HUES48 (cell line): Measurements from ENCODE around the gene GLI2.

ENCODE experiments used
- H3K27ac ChIP-seq: one replicate; pipeline ENCODE4 v1.7.0; 2013; ENCODE audit warnings: low read depth, low read length, inconsistent platforms
- H3K27me3 ChIP-seq: 2 replicates; pipeline ENCODE4 v1.6.1; 2013; ENCODE audit warnings: mild to moderate bottlenecking, low read length; ENCODE audit not compliant: control insufficient read depth, insufficient read depth
- H3K36me3 ChIP-seq: 2 replicates; pipeline ENCODE4 v1.6.1; 2013; ENCODE audit warnings: low read length; ENCODE audit not compliant: control insufficient read depth, insufficient read depth
- H3K4me1 ChIP-seq: 2 replicates; pipeline ENCODE4 v1.6.1; 2013; ENCODE audit warnings: mild to moderate bottlenecking, low read length; ENCODE audit not compliant: control insufficient read depth, insufficient read depth
- H3K4me3 ChIP-seq: 2 replicates; pipeline ENCODE4 v1.5.1; 2013; ENCODE audit warnings: mild to moderate bottlenecking, low read depth, low read length
- H3K9ac ChIP-seq: 2 replicates; pipeline ENCODE4 v1.6.1; 2013; ENCODE audit warnings: mild to moderate bottlenecking, low read depth, low read length, moderate library complexity
- H3K9me3 ChIP-seq: 2 replicates; pipeline ENCODE4 v1.6.1; 2013; ENCODE audit warnings: low read length; ENCODE audit not compliant: control insufficient read depth, insufficient read depth

The GLI2 gene

GRCh38 chr2:120711694-120712093 is 24.0 kb upstream of the GLI2 start:
- no peaks in the 10 kb centered on the region for H3K36me3 ChIP-seq
- peaks cover 34% of the 10 kb centered on the region for H3K4me1 ChIP-seq
- no peak overlapping the region for H3K27ac ChIP-seq
- no peak overlapping the region for H3K4me3 ChIP-seq
- H3K27me3 ChIP-seq: peaks cover 50% of the 10 kb centered on the region
- H3K9me3 ChIP-seq: no peaks in the 10 kb centered on the region
- no peak overlapping the region for H3K9ac ChIP-seq

DNA sequence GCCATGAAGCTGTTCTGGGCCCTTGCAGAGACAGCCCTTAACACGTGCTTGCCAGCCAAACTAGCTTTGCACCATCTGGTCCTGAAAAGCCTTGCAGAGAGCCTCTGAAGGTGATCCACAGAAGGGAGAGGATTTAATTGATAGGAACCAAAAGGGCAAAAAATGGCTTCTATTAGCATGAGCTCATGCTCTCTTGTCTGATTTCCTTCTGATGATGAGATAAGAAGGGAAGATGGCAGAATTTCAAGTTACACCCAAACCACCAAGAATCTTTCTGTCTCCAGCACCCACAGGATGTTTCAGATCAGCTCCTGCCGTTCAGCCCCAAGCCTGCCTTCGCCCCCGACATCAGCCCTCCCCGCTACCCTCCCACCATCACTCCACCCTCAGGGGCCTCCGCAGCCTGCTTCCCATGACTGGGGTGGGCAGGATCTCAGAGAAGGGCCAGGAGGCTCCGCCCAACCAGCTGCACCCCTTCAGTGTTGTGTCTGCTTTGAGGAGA is 23.4 kb upstream of the GLI2 start:
- H3K36me3 ChIP-seq: no peaks in the 10 kb centered on the region
- H3K9me3 ChIP-seq: no peaks in the 10 kb centered on the region
- peaks cover 32% of the 10 kb centered on the region for H3K4me1 ChIP-seq
- no peak overlapping the region for H3K27ac ChIP-seq
- H3K4me3 ChIP-seq: no peak overlapping the region
- H3K27me3 ChIP-seq: peaks cover 49% of the 10 kb centered on the region
- no peak overlapping the region for H3K9ac ChIP-seq

- Histone ChIP-seq H3K9ac (no peak overlapping the region), H3K4me1 (peaks cover 11% of the 10 kb centered on the region), H3K9me3 (no peaks in the 10 kb centered on the region), H3K36me3 (no peaks in the 10 kb centered on the region), H3K4me3 (no peak overlapping the region), H3K27me3 (peaks cover 54% of the 10 kb centered on the region), H3K27ac (no peak overlapping the region)
These were observed 20.3 kb upstream of the GLI2 start for GRCh38 chr2:120715353-120715752.

GRCh38 chr2:120715941-120716340 is 19.7 kb upstream of the GLI2 start:
- Histone ChIP-seq H3K36me3 (no peaks in the 10 kb centered on the region), H3K27me3 (peaks cover 58% of the 10 kb centered on the region), H3K27ac (no peak overlapping the region), H3K9ac (no peak overlapping the region; the same call in 1 of the 2 replicates), H3K4me1 (peaks cover 7% of the 10 kb centered on the region), H3K9me3 (no peaks in the 10 kb centered on the region), H3K4me3 (no peak overlapping the region)

- H3K9me3 ChIP-seq: no peaks in the 10 kb centered on the region
- H3K9ac ChIP-seq: no peak overlapping the region
- no peaks in the 10 kb centered on the region; the same call in 1 of the 2 replicates for H3K4me1 ChIP-seq
- H3K27ac ChIP-seq: no peak overlapping the region
- H3K4me3 ChIP-seq: no peak overlapping the region
- H3K36me3 ChIP-seq: no peaks in the 10 kb centered on the region
- H3K27me3 ChIP-seq: peaks cover 55% of the 10 kb centered on the region
These were observed 18.8 kb upstream of the GLI2 start for GRCh38 chr2:120716641-120717585.

DNA sequence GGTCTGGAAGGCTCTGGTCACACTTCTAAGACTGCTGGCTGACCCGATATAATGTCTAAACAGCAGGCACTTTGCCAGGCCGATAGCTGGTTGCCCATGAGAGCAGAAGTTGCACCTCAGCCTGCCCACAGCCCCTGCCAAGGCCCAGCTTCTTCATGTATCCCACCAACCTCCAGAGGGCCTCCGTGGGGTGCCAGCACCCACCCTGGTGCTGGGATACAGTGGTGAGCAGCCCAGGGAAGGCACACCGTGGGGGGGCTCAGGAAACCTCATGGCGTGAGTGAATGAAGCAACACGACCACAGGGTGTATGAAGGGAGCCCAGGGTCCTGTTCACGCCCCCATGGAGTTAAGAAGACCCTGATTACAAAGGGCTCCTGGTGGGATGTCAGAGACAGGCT is 16.2 kb upstream of the GLI2 start:
- Histone ChIP-seq H3K27me3 (peaks cover 46% of the 10 kb centered on the region), H3K27ac (no peak overlapping the region), H3K4me1 (peaks cover 10% of the 10 kb centered on the region), H3K9me3 (no peaks in the 10 kb centered on the region), H3K9ac (no peak overlapping the region), H3K36me3 (no peaks in the 10 kb centered on the region), H3K4me3 (no peak overlapping the region)

DNA sequence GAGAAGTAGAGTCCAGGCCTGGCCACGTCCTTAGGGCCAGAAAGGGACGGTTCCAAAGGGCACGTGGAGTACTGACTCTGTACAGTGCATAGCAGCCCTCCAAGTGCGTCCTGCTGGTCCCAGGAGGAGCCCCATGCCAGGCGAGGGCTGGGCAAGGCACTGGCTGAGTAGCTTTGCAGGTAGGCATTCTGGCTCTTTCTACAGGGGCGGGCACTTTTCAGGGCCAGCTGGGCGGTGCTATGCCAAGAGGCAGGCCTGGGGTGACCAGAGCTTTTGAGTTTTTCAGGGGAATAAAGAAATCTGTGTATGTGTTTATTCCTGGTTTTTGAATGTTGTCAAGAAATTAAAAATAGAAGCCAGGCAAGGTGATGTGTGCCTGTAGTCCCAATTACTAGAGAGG is 15.4 kb upstream of the GLI2 start:
- no peak overlapping the region for H3K4me3 ChIP-seq
- H3K36me3 ChIP-seq: no peaks in the 10 kb centered on the region
- H3K9ac ChIP-seq: no peak overlapping the region
- no peak overlapping the region for H3K27ac ChIP-seq
- peaks cover 38% of the 10 kb centered on the region for H3K27me3 ChIP-seq
- peaks cover 10% of the 10 kb centered on the region for H3K4me1 ChIP-seq
- no peaks in the 10 kb centered on the region for H3K9me3 ChIP-seq

GRCh38 chr2:120720746-120721375 is 14.8 kb upstream of the GLI2 start:
- no peak overlapping the region for H3K27ac ChIP-seq
- no peaks in the 10 kb centered on the region; the same call in 1 of the 2 replicates for H3K9me3 ChIP-seq
- no peak overlapping the region for H3K9ac ChIP-seq
- H3K4me1 ChIP-seq: peaks cover 10% of the 10 kb centered on the region
- no peak overlapping the region for H3K4me3 ChIP-seq
- peaks cover 36% of the 10 kb centered on the region for H3K27me3 ChIP-seq
- no peaks in the 10 kb centered on the region for H3K36me3 ChIP-seq

GRCh38 chr2:120722246-120722567 is 13.5 kb upstream of the GLI2 start:
- no peak overlapping the region for H3K27ac ChIP-seq
- no peaks in the 10 kb centered on the region for H3K36me3 ChIP-seq
- H3K9ac ChIP-seq: no peak overlapping the region
- H3K4me3 ChIP-seq: no peak overlapping the region
- peaks cover 31% of the 10 kb centered on the region for H3K27me3 ChIP-seq
- peaks cover 10% of the 10 kb centered on the region for H3K4me1 ChIP-seq
- peaks cover 4% of the 10 kb centered on the region; the same call in 1 of the 2 replicates for H3K9me3 ChIP-seq

DNA sequence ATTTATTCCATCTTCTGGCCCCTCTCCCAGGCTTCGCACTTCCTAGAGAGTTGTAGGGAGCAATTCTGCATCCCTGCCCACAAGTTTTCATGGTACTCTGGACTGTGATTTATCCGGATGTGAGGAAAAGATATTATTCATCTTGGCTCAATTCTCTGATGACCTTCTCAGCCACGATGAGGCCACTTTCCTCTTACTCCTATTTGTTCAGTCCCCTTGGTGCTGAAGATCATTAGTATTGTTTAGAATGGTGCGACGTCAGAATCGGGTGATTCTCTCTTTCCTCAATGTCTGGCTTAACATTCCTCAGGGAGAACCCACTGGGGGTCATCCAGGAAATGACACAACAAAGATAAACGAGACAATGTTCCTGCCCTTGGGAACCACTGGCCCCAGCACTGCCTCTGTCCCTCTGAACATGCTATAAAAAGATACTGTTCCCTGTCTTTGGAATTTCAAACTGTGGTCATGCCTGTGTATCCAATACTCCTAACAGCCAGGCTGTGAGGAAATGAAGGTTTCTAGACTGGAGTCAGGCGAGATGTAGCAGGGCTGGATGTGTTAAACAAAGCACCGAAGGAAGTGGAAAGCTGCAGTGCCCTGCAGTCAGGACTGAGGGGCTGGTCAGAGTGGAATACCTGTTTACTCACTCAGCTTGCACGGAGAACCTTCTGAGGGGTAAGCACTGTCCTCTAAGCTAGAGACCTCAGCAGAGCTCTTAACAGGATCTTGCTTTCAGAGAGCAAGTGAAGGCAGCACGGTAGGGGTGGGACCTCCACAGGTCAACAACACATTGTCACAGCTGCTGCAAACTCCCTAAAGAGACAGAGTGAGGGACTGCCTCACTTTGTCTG is 12.9 kb upstream of the GLI2 start:
- Histone ChIP-seq H3K27me3 (peaks cover 30% of the 10 kb centered on the region), H3K9me3 (peaks cover 4% of the 10 kb centered on the region; the same call in 1 of the 2 replicates), H3K27ac (peak overlapping the region; percentile 74), H3K36me3 (no peaks in the 10 kb centered on the region), H3K4me3 (no peak overlapping the region), H3K9ac (no peak overlapping the region), H3K4me1 (peaks cover 10% of the 10 kb centered on the region)
